ENCODE measurements around the gene ARHGAP5. TPM values are rescaled to one million over a fixed set of nuclear protein-coding genes. Genes with fewer than 3 reads are reported as not detected.

ARHGAP5 gene
- total and polyA plus RNA-seq, 2 donors, result 27.1 to 338 TPM

DNA sequence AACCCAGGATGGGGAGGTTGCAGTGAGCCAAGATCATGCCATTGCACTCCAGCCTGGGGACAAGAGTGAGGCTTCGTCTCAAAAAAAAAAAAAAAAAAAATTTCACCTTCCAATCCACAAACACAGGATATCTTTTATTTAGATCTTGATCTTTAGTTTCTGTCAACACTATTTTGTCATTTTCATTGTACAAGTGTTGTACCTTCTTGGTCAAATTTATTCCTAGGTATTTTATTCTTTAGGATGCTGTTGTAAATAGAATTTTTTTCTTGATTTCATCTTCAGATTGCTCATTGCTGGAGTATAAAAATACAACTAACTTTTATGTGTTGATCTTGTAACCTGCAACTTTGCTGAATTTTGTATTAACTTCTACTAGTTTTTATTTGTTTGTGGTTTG lies 60.8 kb downstream of the ARHGAP5 start:
- WGBS, result 88% methylated on average over 1 of the region's 1 CpG
- no peaks in the 10 kb centered on the region for H3K36me3 ChIP-seq (ENCODE audit: insufficient read depth)
- H3K27ac ChIP-seq (ENCODE audit: low read depth), result no peak overlapping the region
- no peak overlapping the region for H3K4me3 ChIP-seq (ENCODE audit: low read depth, low read length)
- H3K4me1 ChIP-seq (ENCODE audit: insufficient read depth), result no peaks in the 10 kb centered on the region
- no peak for DNase-seq (ENCODE audit: extremely low spot score)

DNA sequence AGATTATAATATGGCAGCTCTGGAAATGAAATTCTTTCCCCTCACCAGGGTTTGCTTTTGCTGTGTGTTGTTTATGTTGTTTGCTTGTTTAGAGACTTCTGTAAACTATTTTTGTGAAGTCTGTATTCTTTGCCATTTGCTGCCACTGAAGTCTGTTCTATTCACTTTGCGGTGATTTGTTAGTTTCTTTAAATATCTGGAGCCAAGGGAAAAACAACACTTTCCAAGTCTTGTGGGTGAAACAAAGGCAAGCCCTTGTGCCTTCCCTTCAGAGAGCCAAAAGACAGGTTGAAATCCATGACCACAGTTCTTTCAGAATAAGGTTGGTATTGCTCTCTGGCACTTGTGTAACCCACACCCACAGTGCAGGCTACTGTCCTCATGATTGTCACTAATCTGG lies 65.2 kb downstream of the ARHGAP5 start:
- Histone ChIP-seq H3K27ac (ENCODE audit: low read depth) (no peak overlapping the region), H3K4me1 (ENCODE audit: insufficient read depth) (no peaks in the 10 kb centered on the region), H3K4me3 (ENCODE audit: low read depth, low read length) (no peak overlapping the region), H3K36me3 (ENCODE audit: insufficient read depth) (no peaks in the 10 kb centered on the region)
- no peak for DNase-seq (ENCODE audit: extremely low spot score)
- 96% methylated on average over 1 of the region's 1 CpG for WGBS

- WGBS, result 88% methylated on average over 7 of the region's 7 CpGs
- Histone ChIP-seq H3K27ac (ENCODE audit: low read depth) (no peak overlapping the region), H3K36me3 (ENCODE audit: insufficient read depth) (peaks cover 2% of the 10 kb centered on the region), H3K4me1 (ENCODE audit: insufficient read depth) (no peaks in the 10 kb centered on the region), H3K4me3 (ENCODE audit: low read depth, low read length) (no peak overlapping the region)
- no peak for DNase-seq (ENCODE audit: extremely low spot score)
Observed at GRCh38 chr14:32142754-32143437, 65.8 kb downstream of the ARHGAP5 start.

- no peak for DNase-seq (ENCODE audit: extremely low spot score)
- H3K4me3 ChIP-seq (ENCODE audit: low read depth, low read length), result no peak overlapping the region
- 55% methylated on average over 2 of the region's 2 CpGs for WGBS
- no peaks in the 10 kb centered on the region for H3K4me1 ChIP-seq (ENCODE audit: insufficient read depth)
- no peak overlapping the region for H3K27ac ChIP-seq (ENCODE audit: low read depth)
- H3K36me3 ChIP-seq (ENCODE audit: insufficient read depth), result peaks cover 4% of the 10 kb centered on the region
Observed at GRCh38 chr14:32150392-32150791, 73.3 kb downstream of the ARHGAP5 start.

- DNase-seq (ENCODE audit: extremely low spot score), result no peak
- H3K27ac ChIP-seq (ENCODE audit: low read depth), result no peak overlapping the region
- no peak overlapping the region for H3K4me3 ChIP-seq (ENCODE audit: low read depth, low read length)
- WGBS, result 91% methylated on average over 2 of the region's 2 CpGs
- H3K4me1 ChIP-seq (ENCODE audit: insufficient read depth), result no peaks in the 10 kb centered on the region
- H3K36me3 ChIP-seq (ENCODE audit: insufficient read depth), result no peaks in the 10 kb centered on the region
Observed at GRCh38 chr14:32166029-32166428, 88.9 kb downstream of the ARHGAP5 start.

- DNase-seq (ENCODE audit: extremely low spot score), result no peak
- 79% methylated on average over 1 of the region's 1 CpG for WGBS
- Histone ChIP-seq H3K4me1 (ENCODE audit: insufficient read depth) (no peaks in the 10 kb centered on the region), H3K4me3 (ENCODE audit: low read depth, low read length) (no peak overlapping the region), H3K36me3 (ENCODE audit: insufficient read depth) (no peaks in the 10 kb centered on the region), H3K27ac (ENCODE audit: low read depth) (no peak overlapping the region)
Observed at GRCh38 chr14:32166924-32167323, 89.8 kb downstream of the ARHGAP5 start.

GRCh38 chr14:32167907-32168306 lies 90.8 kb downstream of the ARHGAP5 start:
- Histone ChIP-seq H3K4me1 (ENCODE audit: insufficient read depth) (no peaks in the 10 kb centered on the region), H3K36me3 (ENCODE audit: insufficient read depth) (no peaks in the 10 kb centered on the region), H3K27ac (ENCODE audit: low read depth) (no peak overlapping the region), H3K4me3 (ENCODE audit: low read depth, low read length) (no peak overlapping the region)
- DNase-seq (ENCODE audit: extremely low spot score), result no peak
- 84% methylated on average over 3 of the region's 3 CpGs for WGBS

DNA sequence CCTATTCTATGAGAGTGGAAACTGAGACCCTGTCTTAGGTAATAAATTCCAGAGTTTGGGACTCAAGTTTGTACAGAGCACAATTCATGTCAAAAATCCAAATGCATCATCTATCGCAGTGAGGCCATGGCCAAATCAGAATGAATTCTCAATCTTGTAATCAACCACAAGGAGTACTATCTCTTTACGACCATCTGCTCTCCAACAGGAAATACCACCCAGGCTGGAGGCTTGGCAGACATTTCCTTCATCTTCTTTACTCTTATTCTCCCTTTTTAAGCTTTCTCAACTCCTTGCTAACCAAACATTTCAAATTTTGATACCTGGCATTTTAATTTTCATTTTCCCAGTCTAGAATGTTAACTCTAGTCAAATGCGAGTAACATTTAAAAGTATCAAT lies 92.1 kb downstream of the ARHGAP5 start:
- 73% methylated on average over 3 of the region's 3 CpGs for WGBS
- Histone ChIP-seq H3K4me3 (ENCODE audit: low read depth, low read length) (no peak overlapping the region), H3K4me1 (ENCODE audit: insufficient read depth) (no peaks in the 10 kb centered on the region), H3K27ac (ENCODE audit: low read depth) (no peak overlapping the region), H3K36me3 (ENCODE audit: insufficient read depth) (no peaks in the 10 kb centered on the region)
- no peak for DNase-seq (ENCODE audit: extremely low spot score)

GRCh38 chr14:32171469-32171868 lies 94.4 kb downstream of the ARHGAP5 start:
- 86% methylated on average over 5 of the region's 5 CpGs for WGBS
- Histone ChIP-seq H3K36me3 (ENCODE audit: insufficient read depth) (no peaks in the 10 kb centered on the region), H3K4me1 (ENCODE audit: insufficient read depth) (no peaks in the 10 kb centered on the region), H3K4me3 (ENCODE audit: low read depth, low read length) (no peak overlapping the region), H3K27ac (ENCODE audit: low read depth) (no peak overlapping the region)
- DNase-seq (ENCODE audit: extremely low spot score), result no peak

- DNase-seq (ENCODE audit: extremely low spot score), result no peak
- H3K36me3 ChIP-seq (ENCODE audit: insufficient read depth), result no peaks in the 10 kb centered on the region
- WGBS, result 60% methylated on average over 2 of the region's 2 CpGs
Observed at GRCh38 chr14:32183151-32184058, 106.3 kb downstream of the ARHGAP5 start.

GRCh38 chr14:32185097-32185496 lies 108.0 kb downstream of the ARHGAP5 start:
- 96% methylated on average over 1 of the region's 1 CpG for WGBS

More at GRCh38 chr14:32183151-32184058, 106.3 kb downstream of the ARHGAP5 start:
- Histone ChIP-seq H3K4me3 (ENCODE audit: low read depth, low read length) (no peak overlapping the region), H3K27ac (ENCODE audit: low read depth) (no peak overlapping the region), H3K4me1 (ENCODE audit: insufficient read depth) (no peaks in the 10 kb centered on the region)

GRCh38 chr14:32186248-32186647 lies 109.1 kb downstream of the ARHGAP5 start:
- H3K36me3 ChIP-seq (ENCODE audit: insufficient read depth), result no peaks in the 10 kb centered on the region
- H3K4me3 ChIP-seq (ENCODE audit: low read depth, low read length), result no peak overlapping the region
- no peaks in the 10 kb centered on the region for H3K4me1 ChIP-seq (ENCODE audit: insufficient read depth)
- no peak for DNase-seq (ENCODE audit: extremely low spot score)
- no peak overlapping the region for H3K27ac ChIP-seq (ENCODE audit: low read depth)

More at GRCh38 chr14:32185097-32185496, 108.0 kb downstream of the ARHGAP5 start:
- Histone ChIP-seq H3K36me3 (ENCODE audit: insufficient read depth) (no peaks in the 10 kb centered on the region), H3K4me3 (ENCODE audit: low read depth, low read length) (no peak overlapping the region), H3K27ac (ENCODE audit: low read depth) (no peak overlapping the region), H3K4me1 (ENCODE audit: insufficient read depth) (no peaks in the 10 kb centered on the region)
- DNase-seq (ENCODE audit: extremely low spot score), result no peak

GRCh38 chr14:32189811-32190210 lies 112.7 kb downstream of the ARHGAP5 start:
- no peak overlapping the region for H3K4me3 ChIP-seq (ENCODE audit: low read depth, low read length)
- 85% methylated on average over 1 of the region's 1 CpG for WGBS
- H3K4me1 ChIP-seq (ENCODE audit: insufficient read depth), result no peaks in the 10 kb centered on the region
- DNase-seq (ENCODE audit: extremely low spot score), result no peak
- H3K27ac ChIP-seq (ENCODE audit: low read depth), result no peak overlapping the region
- H3K36me3 ChIP-seq (ENCODE audit: insufficient read depth), result no peaks in the 10 kb centered on the region

DNA sequence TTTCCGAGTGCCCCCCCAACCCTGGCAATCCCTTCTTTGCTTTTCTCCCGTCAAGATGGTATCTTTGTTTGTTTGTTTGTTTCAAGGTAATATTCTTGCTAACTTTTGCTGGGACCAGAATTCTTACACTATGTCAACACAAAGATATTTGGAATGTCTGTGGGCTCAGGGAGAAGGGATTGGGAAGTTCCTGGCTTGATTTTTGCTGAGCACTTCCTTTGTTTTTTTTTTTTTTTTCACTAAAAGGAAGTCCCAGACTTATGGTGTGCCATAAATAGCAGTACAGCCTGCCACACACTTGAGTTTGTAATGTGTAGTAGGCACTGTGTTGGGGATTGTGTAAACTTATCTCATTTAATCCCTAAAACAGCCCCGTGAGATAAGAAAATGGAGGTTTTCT lies 113.6 kb downstream of the ARHGAP5 start:
- WGBS, result 56% methylated on average over 3 of the region's 3 CpGs
- DNase-seq (ENCODE audit: extremely low spot score), result no peak
- H3K4me3 ChIP-seq (ENCODE audit: low read depth, low read length), result no peak overlapping the region

More for the DNA sequence above, 113.6 kb downstream of the ARHGAP5 start:
- Histone ChIP-seq H3K36me3 (ENCODE audit: insufficient read depth) (no peaks in the 10 kb centered on the region), H3K27ac (ENCODE audit: low read depth) (no peak overlapping the region), H3K4me1 (ENCODE audit: insufficient read depth) (no peaks in the 10 kb centered on the region)

Data from urinary bladder (tissue), 4 donors.